GM12878 (cell line): ENCODE data around the gene CALB2. TPM values are rescaled to one million over a fixed set of nuclear protein-coding genes. Genes with fewer than 3 reads are reported as not detected.

Experiments
- ATAC-seq: fragments of 200-7000 bp; cut with Tn5 transposase; 3 replicates; pipeline ENCODE4 v1.9.1; 2020; ENCODE audit warnings: mild to moderate bottlenecking, moderate library complexity
- BruUV-seq: library from RNA; stranded (reverse); fragments of 400-500 nt; replicated peaks from 2 replicates; lab custom pipeline; 2021; lab: Mats Ljungman, UMichigan
- CTCF ChIA-PET: fragments of 300-600 bp; sonication (Branson Sonifier 250); formaldehyde crosslinking; extraction: SDS; loops from one replicate; lab custom pipeline; 2021; ENCODE audit warnings: inconsistent platforms; lab: Yijun Ruan, JAX
- POLR2A ChIA-PET: fragments of 350-600 bp; formaldehyde crosslinking; extraction: SDS; loops from one replicate; lab custom pipeline; 2021; ENCODE audit warnings: inconsistent platforms; lab: Charles Lee
- RAD21 ChIA-PET: fragments of 300-600 bp; sonication (Branson Sonifier 250); formaldehyde crosslinking; loops from one replicate; lab custom pipeline; 2023; ENCODE audit warnings: antibody characterized with exemption; ENCODE audit not compliant: unreplicated experiment; lab: Charles Lee
- SMC1A ChIA-PET: fragments of 300-600 bp; sonication (Branson Sonifier 250); formaldehyde crosslinking; loops from one replicate; lab custom pipeline; 2023; ENCODE audit not compliant: unreplicated experiment, uncharacterized antibody; lab: Charles Lee
- DNase-seq: peaks from one replicate; pipeline ENCODE4 v3.0.0-alpha.2; 2011; ENCODE audit warnings: low read depth, low spot score
- FAIRE-seq: peaks from 3 replicates; lab custom pipeline; 2011; peaks lifted over from hg19 to GRCh38; lab: Jason Lieb, UNC
- H2AFZ ChIP-seq: 2 replicates; pipeline ENCODE4 v1.6.0; 2011; ENCODE audit warnings: low read depth, low read length, control low read depth; ENCODE audit not compliant: control insufficient read depth
- H3K27ac ChIP-seq: 2 replicates; pipeline ENCODE4 v1.5.1; 2011; ENCODE audit warnings: control low read depth; ENCODE audit not compliant: control insufficient read depth, insufficient read depth
- H3K27me3 ChIP-seq, 2 experiments: replicated peaks in 1 of 2; 2 replicates each; pipeline versions ENCODE4 v1.6.0 to v1.6.1; 2011; ENCODE audit warnings: low read length in 1 of 2; ENCODE audit not compliant: control insufficient read depth in 2 of 2, insufficient read depth in 2 of 2
- H3K36me3 ChIP-seq, 2 experiments: 2 replicates each; pipeline ENCODE4 v1.5.1; 2011; ENCODE audit warnings: low read length in 1 of 2; ENCODE audit not compliant: control insufficient read depth in 2 of 2, insufficient read depth in 2 of 2
- H3K4me1 ChIP-seq: 2 replicates; pipeline ENCODE4 v1.6.1; 2011; ENCODE audit warnings: mild to moderate bottlenecking, low read length, moderate library complexity, mixed read lengths; ENCODE audit not compliant: control insufficient read depth, insufficient read depth
- H3K4me2 ChIP-seq: 2 replicates; pipeline ENCODE4 v1.6.0; 2011; ENCODE audit warnings: control low read depth; ENCODE audit not compliant: control insufficient read depth, insufficient read depth
- H3K4me3 ChIP-seq: fragments of 200-600 bp; sonication (generic); 2 replicates; pipeline ENCODE4 v1.5.1; 2016
- H3K79me2 ChIP-seq: 2 replicates; pipeline ENCODE4 v1.6.0; 2011; ENCODE audit warnings: low read length; ENCODE audit not compliant: control insufficient read depth, insufficient read depth
- H3K9ac ChIP-seq: 2 replicates; pipeline ENCODE4 v1.8.0; 2011; ENCODE audit warnings: low read length, control low read depth, mixed read lengths; ENCODE audit not compliant: control insufficient read depth, insufficient read depth
- H3K9me3 ChIP-seq: replicated peaks from 3 replicates; pipeline ENCODE4 v1.5.1; 2011; ENCODE audit warnings: mild to moderate bottlenecking, low read length; ENCODE audit not compliant: control insufficient read depth, insufficient read depth
- H4K20me1 ChIP-seq: 2 replicates; pipeline ENCODE4 v1.6.0; 2011; ENCODE audit not compliant: control insufficient read depth, insufficient read depth
- EGR1 ChIP-seq, 2 experiments: IDR thresholded peaks; 1 replicate in 1 of 2; 2 replicates in 1 of 2; pipeline ENCODE4 v1.6.1; 2011 to 2012; ENCODE audit warnings: low read depth in 2 of 2, low read length in 2 of 2, borderline replicate concordance in 1 of 2, mild to moderate bottlenecking in 1 of 2, moderate library complexity in 1 of 2
- FOS ChIP-seq: IDR thresholded peaks from 3 replicates; pipeline ENCODE4 v1.6.1; 2011; ENCODE audit warnings: borderline replicate concordance; ENCODE audit not compliant: insufficient read length; ENCODE audit errors: extremely low read depth
- MXI1 ChIP-seq: fragments of 150-350 bp; IDR thresholded peaks from 2 replicates; pipeline ENCODE4 v1.6.1; 2011; ENCODE audit warnings: low read depth, mild to moderate bottlenecking, inconsistent platforms, low read length, improper control_type of control experiment
- NRF1 ChIP-seq: conservative IDR thresholded peaks from 2 replicates; pipeline ENCODE4 v1.6.1; 2011; ENCODE audit warnings: mild to moderate bottlenecking, low read depth, low read length, improper control_type of control experiment
- POLR2AphosphoS5 ChIP-seq: IDR thresholded peaks from 2 replicates; pipeline ENCODE4 v1.6.1; 2011; ENCODE audit warnings: mild to moderate bottlenecking, low read length, inconsistent platforms
- SMARCA5 ChIP-seq: fragments of 450-650 bp; IDR thresholded peaks from 2 replicates; pipeline ENCODE4 v1.6.1; 2017; ENCODE audit warnings: mild to moderate bottlenecking
- ZNF274 ChIP-seq: IDR thresholded peaks from one replicate; pipeline ENCODE4 v1.8.0; 2011; ENCODE audit not compliant: insufficient read length, insufficient read depth
- WGBS: methylation state at CpG from one replicate; pipeline ENCODE4 v1.1.6; 2016; ENCODE audit warnings: low lambda C conversion rate; ENCODE audit not compliant: insufficient replicate concordance, insufficient coverage; ENCODE audit errors: missing lambda C conversion rate; 5-methylcytosine and 5-hydroxymethylcytosine counted together
- in situ Hi-C: fragments of 300-500 bp; cut with MboI; formaldehyde crosslinking; loops from 9 replicates; pipeline ENCODE4 v1.14.3; 2018; ENCODE audit warnings: mixed read lengths
- intact Hi-C: fragments of 100-400 bp; cut with micrococcal nuclease; formaldehyde crosslinking; loops from one replicate; pipeline ENCODE4 v1.14.2; 2022; ENCODE audit not compliant: unreplicated experiment
- polyA plus RNA-seq, 11 experiments: library from polyadenylated mRNA; depleted of rRNA in 4 of 11; unstranded in 6 of 11; stranded (reverse) in 5 of 11; fragments of >200 nt; fragmentation: Nextera tagmentation in 4 of 11; fragmentation: Illumina TruSeq in 1 of 11; extraction: Ambion mirVana in 4 of 11; extraction: Trizol in 1 of 11; gene quantifications; 1 replicate in 1 of 11; 2 replicates in 10 of 11; pipeline versions ENCODE4 v1.2.1 to v1.2.3, GENCODE V29; 2011 to 2016; ENCODE audit warnings: inconsistent platforms in 2 of 11, missing spikeins in 2 of 11, low read depth in 1 of 11
- total RNA-seq, 4 experiments: library from RNA; depleted of rRNA in 3 of 4; stranded (reverse); fragments of >200 nt in 3 of 4; fragmentation: Illumina TruSeq in 1 of 4; extraction: Trizol in 1 of 4; gene quantifications; 2 replicates each; pipeline versions ENCODE4 v1.2.1 to v1.2.3, GENCODE V29; 2013 to 2021
- TF ChIP-seq, protein P1 (sequence below): IDR thresholded peaks from 2 replicates; pipeline ENCODE4 v1.6.1; 2011; ENCODE audit warnings: low read depth, low read length, improper control_type of control experiment, borderline replicate concordance
- TF ChIP-seq, protein P2 (sequence below): IDR thresholded peaks from 2 replicates; pipeline ENCODE4 v1.6.1; 2012; ENCODE audit warnings: low read depth, low read length, improper control_type of control experiment

The CALB2 gene
- total and polyA plus RNA-seq, 10 of the 15 experiments (the other 5 are each of a cell fraction or from before 2014, with no cell fraction given), result not detected

DNA sequence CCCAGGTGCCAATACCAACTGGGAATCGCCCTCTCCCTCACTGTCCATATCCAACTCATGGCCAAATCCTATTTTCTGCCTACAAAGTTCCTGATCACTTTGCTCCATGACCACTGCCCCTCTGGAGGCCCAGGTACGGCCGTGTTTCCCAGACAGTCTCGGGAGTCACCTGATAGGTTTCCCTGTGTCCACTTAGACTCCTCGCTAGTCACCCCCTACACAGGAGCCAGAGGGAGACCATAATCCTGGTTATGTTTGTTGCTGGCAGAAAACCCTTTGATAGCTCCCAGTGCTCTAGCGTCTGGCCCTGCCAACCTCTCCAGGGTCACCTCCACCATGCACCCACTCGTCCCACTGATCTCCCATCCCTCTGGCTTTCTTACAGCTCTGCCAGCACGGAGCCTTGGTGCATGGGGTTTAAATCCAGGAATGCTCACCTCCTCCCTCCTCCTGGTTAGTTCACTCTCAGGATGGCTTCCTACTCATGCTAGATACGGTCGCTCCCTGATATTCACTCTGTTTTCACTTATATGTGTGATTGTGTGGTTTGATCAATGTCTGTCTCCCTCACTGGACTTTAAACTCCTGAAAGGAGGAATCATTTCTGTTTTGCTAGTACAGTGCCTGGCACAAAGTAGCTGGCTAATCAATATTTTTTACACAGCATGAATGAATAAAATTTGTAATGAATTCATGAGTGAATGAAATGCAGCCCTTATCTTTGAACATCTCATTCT lies 7.5 kb upstream of the CALB2 start:
- H3K4me1 ChIP-seq, result no peaks in the 10 kb centered on the region
- H3K4me2 ChIP-seq, result no peak overlapping the region
- no peak for FAIRE-seq
- ChIA-PET RAD21 (no interaction called here), SMC1A (no interaction called here), CTCF (no interaction called here), POLR2A (interaction anchor here (0.5 kb wide), 1 partner anchor 135 kb away, joined by 4 read pairs; no protein-coding TSS in a partner anchor)
- no peak for DNase-seq
- H3K9me3 ChIP-seq, result no peaks in the 10 kb centered on the region
- no peaks in the 10 kb centered on the region; a peak in 2 of 4 replicates for H3K27me3 ChIP-seq
- intact Hi-C loops (no loop called here), in situ Hi-C loops (no loop called here)
- no peaks in the 10 kb centered on the region for H3K36me3 ChIP-seq
- no peaks in the 10 kb centered on the region for H3K79me2 ChIP-seq
- H4K20me1 ChIP-seq, result no peaks in the 10 kb centered on the region
- no peak overlapping the region for H3K9ac ChIP-seq
- H3K27ac ChIP-seq, result no peak overlapping the region
- no peak overlapping the region for H2AFZ ChIP-seq
- no peak for ATAC-seq
- 5% methylated on average over 10 of the region's 10 CpGs for WGBS
- TF ChIP-seq POLR2AphosphoS5, result no peak
- no peak for TF ChIP-seq NRF1
- TF ChIP-seq SMARCA5, result no peak
- TF ChIP-seq, protein P1, sequence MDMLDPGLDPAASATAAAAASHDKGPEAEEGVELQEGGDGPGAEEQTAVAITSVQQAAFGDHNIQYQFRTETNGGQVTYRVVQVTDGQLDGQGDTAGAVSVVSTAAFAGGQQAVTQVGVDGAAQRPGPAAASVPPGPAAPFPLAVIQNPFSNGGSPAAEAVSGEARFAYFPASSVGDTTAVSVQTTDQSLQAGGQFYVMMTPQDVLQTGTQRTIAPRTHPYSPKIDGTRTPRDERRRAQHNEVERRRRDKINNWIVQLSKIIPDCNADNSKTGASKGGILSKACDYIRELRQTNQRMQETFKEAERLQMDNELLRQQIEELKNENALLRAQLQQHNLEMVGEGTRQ, result no peak
- TF ChIP-seq MXI1, result no peak
- no peak for TF ChIP-seq ZNF274
- no peak for TF ChIP-seq FOS
- TF ChIP-seq EGR1 (IDR thresholded peaks at IDR 0.05; ENCODE audit: borderline replicate concordance in 1 of 2, low read depth in 2 of 2, low read length in 2 of 2), result no peak
- TF ChIP-seq, protein P2, sequence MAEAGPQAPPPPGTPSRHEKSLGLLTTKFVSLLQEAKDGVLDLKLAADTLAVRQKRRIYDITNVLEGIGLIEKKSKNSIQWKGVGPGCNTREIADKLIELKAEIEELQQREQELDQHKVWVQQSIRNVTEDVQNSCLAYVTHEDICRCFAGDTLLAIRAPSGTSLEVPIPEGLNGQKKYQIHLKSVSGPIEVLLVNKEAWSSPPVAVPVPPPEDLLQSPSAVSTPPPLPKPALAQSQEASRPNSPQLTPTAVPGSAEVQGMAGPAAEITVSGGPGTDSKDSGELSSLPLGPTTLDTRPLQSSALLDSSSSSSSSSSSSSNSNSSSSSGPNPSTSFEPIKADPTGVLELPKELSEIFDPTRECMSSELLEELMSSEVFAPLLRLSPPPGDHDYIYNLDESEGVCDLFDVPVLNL, result no peak
- no TSS peak for BruUV-seq
- H3K4me3 ChIP-seq, result no peak overlapping the region
